ENCODE results near the gene DCHS1. TPM values are rescaled to one million over a fixed set of nuclear protein-coding genes. Genes with fewer than 3 reads are reported as not detected.

DCHS1 gene
- total RNA-seq, 1 donor from 2014 or later: 156 TPM

DNA sequence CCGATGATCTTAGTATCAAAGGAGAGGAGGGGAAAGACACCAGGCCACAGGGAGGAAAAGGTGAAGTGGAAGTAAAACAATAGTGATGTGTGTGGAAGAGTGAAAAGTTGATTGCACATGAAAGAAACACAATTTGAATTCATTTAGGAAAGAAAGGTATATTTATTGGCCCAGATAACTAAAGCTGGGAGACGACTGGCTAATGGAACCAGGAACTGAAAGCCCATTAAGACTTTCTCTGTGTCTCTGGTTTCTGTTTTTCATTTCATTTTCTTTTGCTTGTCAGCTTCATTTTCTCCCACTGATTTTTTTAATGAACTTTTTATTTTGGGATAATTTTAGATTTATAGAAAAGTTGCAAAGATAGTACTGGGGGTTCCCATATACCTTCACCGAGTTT, 5.1 kb upstream of the DCHS1 start:
- no peak overlapping the region for H3K27ac Mint-ChIP-seq (ENCODE audit: unreplicated experiment)
- peaks cover 25% of the 10 kb centered on the region for H3K4me1 Mint-ChIP-seq (ENCODE audit: unreplicated experiment)
- H3K9me3 Mint-ChIP-seq (ENCODE audit: unreplicated experiment): no peaks in the 10 kb centered on the region
- peaks cover 10% of the 10 kb centered on the region for H3K27me3 Mint-ChIP-seq (ENCODE audit: unreplicated experiment)
- TF ChIP-seq, protein P1, sequence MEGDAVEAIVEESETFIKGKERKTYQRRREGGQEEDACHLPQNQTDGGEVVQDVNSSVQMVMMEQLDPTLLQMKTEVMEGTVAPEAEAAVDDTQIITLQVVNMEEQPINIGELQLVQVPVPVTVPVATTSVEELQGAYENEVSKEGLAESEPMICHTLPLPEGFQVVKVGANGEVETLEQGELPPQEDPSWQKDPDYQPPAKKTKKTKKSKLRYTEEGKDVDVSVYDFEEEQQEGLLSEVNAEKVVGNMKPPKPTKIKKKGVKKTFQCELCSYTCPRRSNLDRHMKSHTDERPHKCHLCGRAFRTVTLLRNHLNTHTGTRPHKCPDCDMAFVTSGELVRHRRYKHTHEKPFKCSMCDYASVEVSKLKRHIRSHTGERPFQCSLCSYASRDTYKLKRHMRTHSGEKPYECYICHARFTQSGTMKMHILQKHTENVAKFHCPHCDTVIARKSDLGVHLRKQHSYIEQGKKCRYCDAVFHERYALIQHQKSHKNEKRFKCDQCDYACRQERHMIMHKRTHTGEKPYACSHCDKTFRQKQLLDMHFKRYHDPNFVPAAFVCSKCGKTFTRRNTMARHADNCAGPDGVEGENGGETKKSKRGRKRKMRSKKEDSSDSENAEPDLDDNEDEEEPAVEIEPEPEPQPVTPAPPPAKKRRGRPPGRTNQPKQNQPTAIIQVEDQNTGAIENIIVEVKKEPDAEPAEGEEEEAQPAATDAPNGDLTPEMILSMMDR (IDR thresholded peaks at IDR 0.05; ENCODE audit: unreplicated experiment): no peak
- DNase-seq (ENCODE audit: low spot score): no peak
- peaks cover 4% of the 10 kb centered on the region for H3K36me3 Mint-ChIP-seq (ENCODE audit: low read depth, unreplicated experiment)
- H3K4me3 Mint-ChIP-seq (ENCODE audit: unreplicated experiment): no peak overlapping the region

DNA sequence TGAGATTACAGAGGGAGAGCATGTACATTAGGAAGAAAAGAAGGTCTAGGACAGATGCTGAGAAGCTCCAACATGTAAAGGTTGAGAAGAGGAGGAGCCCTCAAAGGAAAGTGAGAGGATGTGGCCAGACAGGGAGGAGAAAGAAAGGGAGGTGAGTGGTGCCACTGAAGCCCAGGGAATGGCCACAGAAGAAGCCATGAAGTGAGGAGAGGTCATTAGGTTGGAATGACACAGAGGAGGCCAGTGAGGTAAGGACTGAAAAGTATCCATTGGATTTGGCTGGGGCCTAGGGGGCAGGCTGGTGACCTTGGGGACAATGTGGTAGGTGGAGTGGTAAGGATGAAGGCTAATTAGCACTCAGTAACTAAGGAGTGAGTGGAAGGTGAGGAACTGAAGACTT, 3.0 kb upstream of the DCHS1 start:
- Mint-ChIP-seq H3K9me3 (ENCODE audit: unreplicated experiment) (no peaks in the 10 kb centered on the region), H3K27ac (ENCODE audit: unreplicated experiment) (no peak overlapping the region), H3K36me3 (ENCODE audit: low read depth, unreplicated experiment) (peaks cover 4% of the 10 kb centered on the region), H3K4me1 (ENCODE audit: unreplicated experiment) (peaks cover 18% of the 10 kb centered on the region), H3K27me3 (ENCODE audit: unreplicated experiment) (peaks cover 7% of the 10 kb centered on the region), H3K4me3 (ENCODE audit: unreplicated experiment) (no peak overlapping the region)
- DNase-seq (ENCODE audit: low spot score): no peak
- TF ChIP-seq, protein P1 (IDR thresholded peaks at IDR 0.05; ENCODE audit: unreplicated experiment): no peak

DNA sequence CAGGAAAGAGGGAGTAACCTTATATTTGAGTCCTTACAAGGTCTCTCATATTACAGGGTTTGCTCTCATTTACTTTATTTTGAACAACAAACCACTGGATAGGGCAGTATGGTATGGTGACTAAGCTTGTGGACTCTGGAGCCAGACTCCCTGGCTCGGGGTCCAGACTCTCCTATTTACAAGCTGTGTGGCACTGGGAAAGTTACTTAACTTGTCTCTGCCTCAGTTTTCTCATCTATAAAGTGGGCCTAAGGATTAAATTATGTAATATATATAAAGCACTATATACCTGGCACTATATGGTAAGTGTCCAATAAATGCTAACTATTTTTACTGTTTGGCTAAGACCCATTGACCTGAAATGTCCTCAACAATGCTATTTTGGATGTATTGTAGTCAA, 1.7 kb upstream of the DCHS1 start:
- peaks cover 11% of the 10 kb centered on the region for H3K4me1 Mint-ChIP-seq (ENCODE audit: unreplicated experiment)
- H3K4me3 Mint-ChIP-seq (ENCODE audit: unreplicated experiment): peak overlapping the region; percentile 91
- DNase-seq (ENCODE audit: low spot score): no peak
- TF ChIP-seq, protein P1 (IDR thresholded peaks at IDR 0.05; ENCODE audit: unreplicated experiment): no peak
- H3K36me3 Mint-ChIP-seq (ENCODE audit: low read depth, unreplicated experiment): peaks cover under 1% of the 10 kb centered on the region
- peaks cover 4% of the 10 kb centered on the region for H3K27me3 Mint-ChIP-seq (ENCODE audit: unreplicated experiment)
- no peaks in the 10 kb centered on the region for H3K9me3 Mint-ChIP-seq (ENCODE audit: unreplicated experiment)
- H3K27ac Mint-ChIP-seq (ENCODE audit: unreplicated experiment): peak overlapping the region; percentile 33

DNA sequence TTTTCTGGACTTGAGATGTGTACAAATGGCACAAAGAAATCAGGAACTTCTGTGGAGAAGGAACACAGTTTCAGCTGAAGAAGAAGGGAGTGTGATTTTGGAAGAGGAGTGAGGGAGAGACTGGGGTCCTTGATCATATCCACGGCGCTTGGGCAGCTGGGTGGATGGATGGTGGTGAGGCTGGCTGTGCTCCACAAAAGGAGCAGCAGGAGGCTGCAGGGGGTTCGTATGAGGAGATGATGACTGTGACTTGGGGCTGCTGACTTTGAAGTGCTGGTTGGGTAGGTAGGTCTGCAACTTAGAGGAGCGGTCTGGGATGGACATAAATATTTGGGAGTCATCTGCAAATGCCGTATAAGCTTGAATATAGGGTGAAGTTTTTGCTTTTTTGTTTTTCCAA, 1.3 kb upstream of the DCHS1 start:
- H3K27me3 Mint-ChIP-seq (ENCODE audit: unreplicated experiment): peaks cover 4% of the 10 kb centered on the region
- H3K27ac Mint-ChIP-seq (ENCODE audit: unreplicated experiment): peak overlapping the region; percentile 33
- peak overlapping the region; percentile 91 for H3K4me3 Mint-ChIP-seq (ENCODE audit: unreplicated experiment)
- no peaks in the 10 kb centered on the region for H3K36me3 Mint-ChIP-seq (ENCODE audit: low read depth, unreplicated experiment)
- H3K9me3 Mint-ChIP-seq (ENCODE audit: unreplicated experiment): no peaks in the 10 kb centered on the region
- peaks cover 11% of the 10 kb centered on the region for H3K4me1 Mint-ChIP-seq (ENCODE audit: unreplicated experiment)
- TF ChIP-seq, protein P1 (IDR thresholded peaks at IDR 0.05; ENCODE audit: unreplicated experiment): no peak
- DNase-seq (ENCODE audit: low spot score): no peak

DNA sequence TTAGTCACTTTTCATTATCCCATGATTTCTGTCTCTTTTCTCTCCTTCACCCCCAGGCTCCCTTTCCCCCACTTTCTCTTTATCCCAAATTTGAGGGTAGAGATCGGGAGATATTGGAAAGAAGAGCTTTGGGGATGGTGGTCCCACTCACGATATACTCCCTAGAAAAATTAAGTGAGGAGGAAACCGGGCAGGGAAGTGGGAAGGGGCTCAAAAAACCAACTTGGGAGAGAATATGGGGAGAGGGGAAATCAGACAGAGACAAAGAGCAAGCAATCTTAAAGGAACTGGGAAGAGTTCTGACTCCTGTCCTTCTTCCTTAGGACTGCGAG, 941 bp upstream of the DCHS1 start:
- Mint-ChIP-seq H3K27me3 (ENCODE audit: unreplicated experiment) (peaks cover 4% of the 10 kb centered on the region), H3K4me3 (ENCODE audit: unreplicated experiment) (peak overlapping the region; percentile 91), H3K9me3 (ENCODE audit: unreplicated experiment) (no peaks in the 10 kb centered on the region), H3K4me1 (ENCODE audit: unreplicated experiment) (peaks cover 11% of the 10 kb centered on the region), H3K27ac (ENCODE audit: unreplicated experiment) (peak overlapping the region; percentile 33), H3K36me3 (ENCODE audit: low read depth, unreplicated experiment) (no peaks in the 10 kb centered on the region)
- DNase-seq (ENCODE audit: low spot score): no peak
- TF ChIP-seq, protein P1 (IDR thresholded peaks at IDR 0.05; ENCODE audit: unreplicated experiment): no peak

All from endothelial cell (in vitro differentiated cells).